NB4 (cell line): ENCODE measurements around the gene TRANK1.
"Not testable (repeated sequence)": the region's sequence is repeated elsewhere in the genome, so short reads cannot be mapped to it uniquely, and the experiment has no call there.

ENCODE experiments used
- DNase-seq: peaks from one replicate; pipeline ENCODE4 v3.0.0; 2010; ENCODE audit warnings: low read depth
- H3K4me3 ChIP-seq: one replicate; pipeline ENCODE4 v1.5.1; 2011; ENCODE audit warnings: mild to moderate bottlenecking, low read depth, low read length, moderate library complexity
- MYC ChIP-seq: IDR thresholded peaks from 2 replicates; pipeline ENCODE4 v1.6.1; 2011; ENCODE audit warnings: low read depth, low read length
- POLR2A ChIP-seq: IDR thresholded peaks from 2 replicates; pipeline ENCODE4 v1.6.1; 2011; ENCODE audit warnings: mild to moderate bottlenecking; ENCODE audit not compliant: insufficient read length; ENCODE audit errors: extremely low read depth
- TF ChIP-seq, protein P1 (sequence below): IDR thresholded peaks from 2 replicates; pipeline ENCODE4 v1.6.1; 2011; ENCODE audit warnings: low read depth, low read length
- TF ChIP-seq, protein P2 (sequence below): IDR thresholded peaks from one replicate; pipeline ENCODE4 v1.5.1; 2012; ENCODE audit warnings: low read depth, low read length

Gene TRANK1

DNA sequence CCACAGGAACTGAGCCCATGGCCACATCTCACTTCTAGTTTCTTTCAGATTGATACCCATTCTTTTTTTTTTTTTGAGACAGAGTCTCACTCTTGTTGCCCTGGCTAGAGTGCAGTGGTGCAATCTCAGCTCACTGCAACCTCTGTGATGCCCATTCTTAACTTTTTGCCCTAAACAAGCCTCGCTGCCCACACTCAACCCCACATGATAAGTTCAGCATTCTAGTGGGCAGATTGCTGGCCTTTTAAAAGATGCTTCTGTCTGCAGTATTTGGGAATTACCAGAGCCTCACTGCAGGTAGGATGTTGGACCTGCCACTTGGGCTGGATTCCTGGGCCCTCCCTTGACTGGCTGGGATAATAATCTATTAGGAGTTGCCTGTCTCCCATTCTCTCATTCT lies 51.0 kb downstream of the TRANK1 start:
- DNase-seq: no peak
- no peak overlapping the region for H3K4me3 ChIP-seq
- TF ChIP-seq, protein P1, sequence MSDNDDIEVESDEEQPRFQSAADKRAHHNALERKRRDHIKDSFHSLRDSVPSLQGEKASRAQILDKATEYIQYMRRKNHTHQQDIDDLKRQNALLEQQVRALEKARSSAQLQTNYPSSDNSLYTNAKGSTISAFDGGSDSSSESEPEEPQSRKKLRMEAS: no peak
- TF ChIP-seq, protein P2, sequence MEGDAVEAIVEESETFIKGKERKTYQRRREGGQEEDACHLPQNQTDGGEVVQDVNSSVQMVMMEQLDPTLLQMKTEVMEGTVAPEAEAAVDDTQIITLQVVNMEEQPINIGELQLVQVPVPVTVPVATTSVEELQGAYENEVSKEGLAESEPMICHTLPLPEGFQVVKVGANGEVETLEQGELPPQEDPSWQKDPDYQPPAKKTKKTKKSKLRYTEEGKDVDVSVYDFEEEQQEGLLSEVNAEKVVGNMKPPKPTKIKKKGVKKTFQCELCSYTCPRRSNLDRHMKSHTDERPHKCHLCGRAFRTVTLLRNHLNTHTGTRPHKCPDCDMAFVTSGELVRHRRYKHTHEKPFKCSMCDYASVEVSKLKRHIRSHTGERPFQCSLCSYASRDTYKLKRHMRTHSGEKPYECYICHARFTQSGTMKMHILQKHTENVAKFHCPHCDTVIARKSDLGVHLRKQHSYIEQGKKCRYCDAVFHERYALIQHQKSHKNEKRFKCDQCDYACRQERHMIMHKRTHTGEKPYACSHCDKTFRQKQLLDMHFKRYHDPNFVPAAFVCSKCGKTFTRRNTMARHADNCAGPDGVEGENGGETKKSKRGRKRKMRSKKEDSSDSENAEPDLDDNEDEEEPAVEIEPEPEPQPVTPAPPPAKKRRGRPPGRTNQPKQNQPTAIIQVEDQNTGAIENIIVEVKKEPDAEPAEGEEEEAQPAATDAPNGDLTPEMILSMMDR: no peak
- TF ChIP-seq POLR2A (no peak), MYC (no peak)

DNA sequence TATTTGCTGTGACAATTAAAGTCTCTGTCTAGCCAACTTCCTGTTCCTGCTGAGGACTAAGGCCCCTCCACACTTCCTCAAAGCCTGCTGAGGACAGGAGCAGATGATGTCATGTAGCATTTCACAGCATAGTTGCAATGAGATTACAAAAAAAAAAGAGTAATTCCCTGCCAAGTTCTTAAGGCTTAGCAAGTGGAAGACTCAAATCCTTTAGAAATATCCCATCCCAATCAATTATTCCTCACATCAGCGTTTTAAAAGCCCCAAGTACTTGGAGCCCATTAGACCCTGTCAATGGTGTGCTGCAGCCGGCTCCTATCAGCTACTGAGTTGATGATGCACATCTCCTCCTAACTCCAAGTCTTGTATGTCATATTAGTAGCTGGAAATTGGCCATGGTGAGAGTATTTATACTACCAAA lies 51.7 kb downstream of the TRANK1 start:
- no peak overlapping the region for H3K4me3 ChIP-seq
- peak; percentile 80 for DNase-seq
- TF ChIP-seq, protein P1: no peak
- TF ChIP-seq, protein P2: no peak

DNA sequence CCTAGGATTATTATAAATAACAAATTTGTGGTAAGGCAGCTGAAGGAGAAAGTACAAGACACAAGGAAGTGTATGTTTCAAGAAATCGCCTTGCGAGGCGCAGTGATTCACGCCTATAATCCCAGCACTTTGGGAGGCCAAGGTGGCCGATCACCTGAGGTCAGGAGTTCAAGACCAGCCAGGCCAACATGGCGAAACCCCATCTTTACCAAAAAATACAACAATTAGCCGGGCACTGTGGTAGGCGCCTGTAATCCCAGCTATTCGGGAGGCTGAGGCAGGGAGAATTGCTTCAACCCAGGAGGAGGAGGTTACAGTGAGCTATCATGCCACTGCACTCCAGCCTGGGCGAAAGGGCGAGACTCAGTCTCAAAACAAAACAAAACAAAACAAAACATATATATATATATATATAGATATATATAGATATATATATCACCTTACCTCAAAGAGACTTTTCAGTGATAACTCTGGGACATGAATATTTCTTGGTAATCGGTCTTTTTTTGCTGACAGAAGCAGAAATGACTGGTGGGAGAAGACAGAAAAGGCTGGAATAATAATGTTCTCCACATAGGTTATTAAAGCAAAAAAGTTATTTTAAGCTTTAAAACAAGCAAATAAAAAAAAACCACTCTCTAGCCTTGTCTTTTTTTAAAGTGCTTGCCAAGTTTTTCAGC lies 52.3 kb downstream of the TRANK1 start:
- TF ChIP-seq, protein P2: no peak
- no peak for TF ChIP-seq POLR2A
- TF ChIP-seq, protein P1: no peak
- no peak for TF ChIP-seq MYC
- H3K4me3 ChIP-seq: no peak overlapping the region
- no peak for DNase-seq

DNA sequence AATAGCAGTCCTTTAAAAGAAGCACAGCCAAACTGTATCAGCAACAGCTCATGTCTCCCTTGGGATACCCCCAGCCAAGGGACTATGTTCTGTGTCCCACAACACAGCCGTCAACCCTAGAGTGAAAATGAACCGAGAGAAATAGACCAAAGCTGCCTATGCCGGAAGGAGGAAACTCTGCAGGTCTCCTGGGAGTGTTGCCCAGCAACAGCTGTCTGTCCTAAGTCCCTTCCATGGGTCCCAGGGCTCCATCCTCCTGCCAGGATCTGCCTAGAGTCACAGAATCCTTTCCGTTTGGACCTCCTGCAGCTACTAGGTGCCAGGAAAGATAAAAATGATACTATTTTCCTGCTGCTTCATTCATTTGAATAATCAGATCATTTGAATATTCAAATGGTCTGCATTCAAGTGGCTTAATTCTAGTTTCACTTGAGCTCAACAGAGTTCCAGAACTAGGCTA lies 53.1 kb downstream of the TRANK1 start:
- DNase-seq: no peak
- no peak overlapping the region for H3K4me3 ChIP-seq
- TF ChIP-seq MYC: no peak
- TF ChIP-seq, protein P2: no peak
- no peak for TF ChIP-seq POLR2A
- TF ChIP-seq, protein P1: no peak

DNA sequence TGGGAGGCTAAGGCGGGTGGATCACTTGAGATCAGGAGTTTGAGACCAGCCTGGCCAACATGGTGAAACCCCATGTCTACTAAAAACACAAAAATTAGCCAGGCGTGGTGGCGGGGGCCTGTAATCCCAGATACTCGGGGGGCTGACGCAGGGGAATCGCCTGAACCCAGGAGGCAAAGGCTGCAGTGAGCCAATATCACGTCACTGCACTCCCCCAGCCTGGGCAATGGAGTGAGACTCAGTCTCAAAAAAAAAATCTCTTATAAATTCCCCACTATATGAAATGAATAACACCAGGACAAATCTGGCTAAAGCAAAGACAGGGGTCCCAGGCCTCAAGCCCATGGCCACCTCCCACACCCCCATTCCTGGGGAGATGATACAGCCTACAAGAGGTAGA lies 53.8 kb downstream of the TRANK1 start:
- not testable (repeated sequence) for H3K4me3 ChIP-seq, DNase-seq

DNA sequence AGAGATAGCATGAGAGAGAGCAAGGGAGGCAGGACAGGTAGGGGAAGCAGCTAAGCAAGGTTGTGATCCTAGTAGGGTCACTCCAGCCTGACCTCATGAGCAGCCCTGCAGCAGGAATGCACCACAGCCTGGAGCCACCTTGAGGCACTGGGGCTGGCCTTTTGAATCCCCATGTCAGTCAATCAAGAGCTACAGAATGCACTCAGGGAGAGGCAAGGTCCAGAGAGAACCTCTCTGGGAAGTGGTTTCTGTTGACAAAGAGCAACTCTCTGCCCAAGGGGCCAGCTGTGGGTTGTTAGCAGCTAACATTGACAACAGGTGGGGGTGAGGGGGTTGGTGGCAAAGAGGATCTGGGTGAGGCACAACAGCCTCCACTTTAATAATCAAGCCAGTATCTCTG lies 54.6 kb downstream of the TRANK1 start:
- no peak for DNase-seq
- H3K4me3 ChIP-seq: no peak overlapping the region
- no peak for TF ChIP-seq POLR2A
- no peak for TF ChIP-seq MYC
- TF ChIP-seq, protein P1: no peak
- TF ChIP-seq, protein P2: no peak
